Measurements from ENCODE around the gene ZNF436.

Gene ZNF436

DNA sequence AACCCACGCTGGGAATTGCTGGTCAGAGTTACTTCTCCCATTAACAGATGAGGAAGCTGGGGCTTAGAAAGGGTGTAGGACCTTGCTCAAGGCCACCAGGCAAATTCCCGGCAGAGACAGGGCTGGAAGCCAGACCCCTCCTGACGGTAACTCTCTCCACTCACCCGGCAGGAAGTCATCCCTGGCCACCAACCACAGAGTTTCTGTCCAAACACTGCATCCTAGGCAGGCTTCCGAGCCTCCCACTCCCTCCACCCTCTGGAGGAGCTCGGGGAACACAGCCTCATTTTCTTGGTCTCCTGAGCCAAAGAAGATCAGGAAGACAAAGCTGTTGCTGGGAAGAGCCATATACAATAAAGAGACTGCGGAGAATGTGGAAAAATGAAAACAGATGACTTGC is 25.0 kb upstream of the ZNF436 start:
- no peak overlapping the region for H3K4me3 ChIP-seq (ENCODE audit: low read depth, low read length)
- DNase-seq (ENCODE audit: low read depth): no peak
- TF ChIP-seq, protein P1, sequence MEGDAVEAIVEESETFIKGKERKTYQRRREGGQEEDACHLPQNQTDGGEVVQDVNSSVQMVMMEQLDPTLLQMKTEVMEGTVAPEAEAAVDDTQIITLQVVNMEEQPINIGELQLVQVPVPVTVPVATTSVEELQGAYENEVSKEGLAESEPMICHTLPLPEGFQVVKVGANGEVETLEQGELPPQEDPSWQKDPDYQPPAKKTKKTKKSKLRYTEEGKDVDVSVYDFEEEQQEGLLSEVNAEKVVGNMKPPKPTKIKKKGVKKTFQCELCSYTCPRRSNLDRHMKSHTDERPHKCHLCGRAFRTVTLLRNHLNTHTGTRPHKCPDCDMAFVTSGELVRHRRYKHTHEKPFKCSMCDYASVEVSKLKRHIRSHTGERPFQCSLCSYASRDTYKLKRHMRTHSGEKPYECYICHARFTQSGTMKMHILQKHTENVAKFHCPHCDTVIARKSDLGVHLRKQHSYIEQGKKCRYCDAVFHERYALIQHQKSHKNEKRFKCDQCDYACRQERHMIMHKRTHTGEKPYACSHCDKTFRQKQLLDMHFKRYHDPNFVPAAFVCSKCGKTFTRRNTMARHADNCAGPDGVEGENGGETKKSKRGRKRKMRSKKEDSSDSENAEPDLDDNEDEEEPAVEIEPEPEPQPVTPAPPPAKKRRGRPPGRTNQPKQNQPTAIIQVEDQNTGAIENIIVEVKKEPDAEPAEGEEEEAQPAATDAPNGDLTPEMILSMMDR (IDR thresholded peaks at IDR 0.05; ENCODE audit: insufficient read depth, low read depth, low read length, missing control alignments): no peak

DNA sequence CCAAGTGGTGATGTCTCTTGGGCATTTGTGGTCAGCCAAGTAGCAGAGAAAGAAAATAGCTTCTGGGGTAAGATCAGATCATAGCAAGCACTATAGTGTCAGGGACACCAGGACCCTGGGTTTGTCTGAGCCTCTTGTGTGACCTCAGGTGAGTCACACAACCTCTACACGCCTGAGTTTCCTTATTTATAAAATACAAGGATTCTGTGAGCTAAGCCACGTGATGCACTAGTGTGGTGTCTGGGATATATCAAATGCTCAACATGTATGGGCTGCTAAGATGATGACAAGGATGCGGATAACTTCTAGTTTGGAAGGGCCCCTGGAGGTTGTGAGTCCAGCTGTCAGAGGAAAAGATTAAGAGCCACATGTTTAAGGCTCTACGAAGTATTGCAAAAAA is 24.5 kb upstream of the ZNF436 start:
- TF ChIP-seq, protein P1 (IDR thresholded peaks at IDR 0.05; ENCODE audit: insufficient read depth, low read depth, low read length, missing control alignments): no peak
- no peak for DNase-seq (ENCODE audit: low read depth)
- no peak overlapping the region for H3K4me3 ChIP-seq (ENCODE audit: low read depth, low read length)

DNA sequence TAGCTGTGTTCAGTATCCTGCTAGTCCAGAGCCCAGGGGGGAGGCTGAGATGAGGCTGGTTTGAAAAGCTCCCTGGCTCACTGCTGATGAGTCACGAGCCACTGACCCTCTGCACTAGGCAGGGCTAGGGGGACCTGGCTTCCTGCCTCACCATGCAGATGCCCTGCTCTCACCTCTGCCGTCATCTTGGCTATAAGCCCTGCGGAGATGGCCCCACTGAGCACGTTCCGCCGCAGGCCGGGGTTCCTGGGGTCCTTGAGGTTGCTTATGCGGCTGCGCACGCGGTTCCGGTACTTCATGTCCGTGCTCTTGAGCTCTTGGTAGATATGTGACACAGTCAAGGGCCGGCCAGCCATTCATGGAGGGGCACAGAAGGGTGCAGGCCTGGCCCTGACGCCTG is 24.1 kb upstream of the ZNF436 start:
- no peak overlapping the region for H3K4me3 ChIP-seq (ENCODE audit: low read depth, low read length)
- TF ChIP-seq, protein P1 (IDR thresholded peaks at IDR 0.05; ENCODE audit: insufficient read depth, low read depth, low read length, missing control alignments): no peak
- DNase-seq (ENCODE audit: low read depth): no peak

DNA sequence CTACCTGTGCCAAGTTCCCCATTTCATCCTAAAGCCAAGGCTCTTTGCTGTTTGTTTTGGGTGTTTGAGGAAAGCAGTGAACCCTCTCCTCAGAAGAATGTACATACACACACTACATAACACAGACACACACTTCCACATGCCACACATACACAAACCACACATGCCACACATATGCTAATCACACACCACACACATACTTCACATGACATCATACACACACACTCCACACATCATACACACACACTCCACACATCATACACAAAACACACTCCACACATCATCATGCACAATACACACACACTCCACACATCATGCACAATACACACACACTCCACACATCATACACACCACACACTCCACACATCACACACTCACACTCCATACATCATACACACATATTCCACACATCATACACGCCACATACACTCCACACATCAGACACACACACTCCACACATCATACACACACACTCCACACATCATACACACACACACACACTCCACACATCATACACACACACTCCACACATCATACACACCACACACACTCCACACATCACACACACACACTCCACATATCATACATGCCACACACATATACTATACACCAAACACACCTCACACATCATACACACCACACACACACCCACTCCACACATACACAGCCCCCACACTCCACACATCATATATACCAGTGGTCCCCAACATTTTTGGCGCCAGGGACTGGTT is 22.7 kb upstream of the ZNF436 start:
- DNase-seq (ENCODE audit: low read depth): no peak
- TF ChIP-seq, protein P1 (IDR thresholded peaks at IDR 0.05; ENCODE audit: insufficient read depth, low read depth, low read length, missing control alignments): no peak
- no peak overlapping the region for H3K4me3 ChIP-seq (ENCODE audit: low read depth, low read length)

DNA sequence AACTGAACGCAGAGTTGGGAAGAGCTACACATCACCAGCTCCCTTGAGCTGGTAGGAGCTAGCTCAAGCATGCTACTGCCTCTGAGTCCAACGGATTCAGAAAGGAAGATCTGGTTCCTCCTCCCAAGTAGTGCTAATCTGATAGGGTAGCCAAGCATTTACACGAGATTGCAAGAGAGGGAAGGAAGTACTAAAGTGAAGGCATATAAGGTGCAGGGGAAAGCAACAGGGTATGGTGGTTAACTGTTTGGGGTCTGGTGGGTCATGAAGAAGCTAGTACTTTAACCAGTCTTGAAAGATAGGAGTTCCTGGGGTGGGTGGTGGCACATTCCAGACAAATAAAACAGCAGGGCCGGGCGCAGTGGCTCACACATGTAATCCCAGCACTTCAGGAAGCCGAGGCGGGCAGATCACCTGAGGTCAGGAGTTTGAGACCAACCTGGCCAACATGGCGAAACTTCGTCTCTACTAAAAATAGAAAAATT is 20.2 kb upstream of the ZNF436 start:
- TF ChIP-seq, protein P1 (IDR thresholded peaks at IDR 0.05; ENCODE audit: insufficient read depth, low read depth, low read length, missing control alignments): no peak

DNA sequence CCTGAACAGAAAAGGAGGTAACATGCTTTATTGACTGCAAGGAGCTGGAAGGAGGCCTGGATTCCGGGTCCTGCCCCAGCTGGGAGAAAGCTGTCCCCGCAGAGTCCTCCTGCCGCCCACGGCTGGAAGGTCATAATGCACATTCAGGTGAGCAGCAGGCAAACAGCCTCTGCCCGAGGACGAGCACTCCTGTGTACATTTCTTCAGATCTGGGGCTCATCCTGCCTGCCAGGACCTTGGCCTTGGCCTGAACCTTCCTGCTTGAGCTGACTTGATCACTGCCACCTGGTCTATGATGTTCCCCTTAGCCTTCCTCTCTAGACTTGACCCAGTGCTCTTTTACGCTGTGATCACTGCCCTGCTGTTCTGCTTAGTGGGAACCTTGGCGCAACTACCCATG is 17.9 kb upstream of the ZNF436 start:
- TF ChIP-seq, protein P1 (IDR thresholded peaks at IDR 0.05; ENCODE audit: insufficient read depth, low read depth, low read length, missing control alignments): no peak
- DNase-seq (ENCODE audit: low read depth): no peak
- H3K4me3 ChIP-seq (ENCODE audit: low read depth, low read length): no peak overlapping the region

More for the DNA sequence above, 20.2 kb upstream of the ZNF436 start:
- no peak overlapping the region for H3K4me3 ChIP-seq (ENCODE audit: low read depth, low read length)
- no peak for DNase-seq (ENCODE audit: low read depth)

Measured in GM12865 (cell line).